HL-60 (cell line): Measurements from ENCODE around the gene FHL2.

Source experiments
- CTCF ChIP-seq: IDR thresholded peaks from one replicate; pipeline ENCODE4 v1.5.1; 2011; ENCODE audit warnings: low read length, control low read depth, inconsistent platforms; ENCODE audit not compliant: insufficient read depth
- GABPA ChIP-seq: IDR thresholded peaks from 2 replicates; pipeline ENCODE4 v1.6.1; 2012; ENCODE audit warnings: low read depth
- POLR2AphosphoS5 ChIP-seq: IDR thresholded peaks from 2 replicates; pipeline ENCODE4 v1.6.1; 2012; ENCODE audit warnings: low read depth
- REST ChIP-seq: IDR thresholded peaks from 2 replicates; pipeline ENCODE4 v1.6.1; 2012; ENCODE audit warnings: low read depth; ENCODE audit not compliant: insufficient replicate concordance

GRCh38 chr2:105439141-105439540 is 40.3 kb upstream of the FHL2 start:
- TF ChIP-seq POLR2AphosphoS5 (no peak), CTCF (no peak), REST (no peak), GABPA (no peak)
